ENCODE data around the gene CDKL5. TPM values are rescaled to one million over a fixed set of nuclear protein-coding genes. Genes with fewer than 3 reads are reported as not detected.

The CDKL5 gene
- total and polyA plus RNA-seq, 2 experiments from 2014 or later = 7.5 to 13.7 TPM

- TF ChIP-seq ZNF462 (CRISPR knock-in tag; IDR thresholded peaks at IDR 0.05) (no peak), STAT1 (IDR thresholded peaks at IDR 0.05; ENCODE audit: unreplicated experiment) (no peak), NANOG (IDR thresholded peaks at IDR 0.05; ENCODE audit: borderline replicate concordance) (no peak), CREB1 (CRISPR knock-in tag; IDR thresholded peaks at IDR 0.05; ENCODE audit: low read depth) (no peak), CTCF (conservative IDR thresholded peaks at IDR 0.05; ENCODE audit: low read depth in 2 of 2) (no peak)
Observed at GRCh38 chrX:18537068-18537467, 111.7 kb downstream of the CDKL5 start (continued).

GRCh38 chrX:18537524-18537923 is 112.1 kb downstream of the CDKL5 start:
- Histone ChIP-seq H3K4me3 (no peak overlapping the region), H3F3A (replicated peaks; ENCODE audit: low read depth) (no peaks in the 10 kb centered on the region), H3K4me1 (ENCODE audit: insufficient read depth) (0 out of 2 replicates have a peak, but pooled peaks cover 6% of the 10 kb centered on the region), H3K27ac (ENCODE audit: low read depth) (no peak overlapping the region), H3K79me2 (replicated peaks; ENCODE audit: insufficient read depth) (peaks cover 7% of the 10 kb centered on the region; the same call in 1 of the 2 replicates), H4K20me1 (replicated peaks; ENCODE audit: insufficient read depth) (no peaks in the 10 kb centered on the region; the same call in none of the 2 replicates), H2AFZ (no peak overlapping the region), H3K27me3 (ENCODE audit: insufficient read depth) (no peaks in the 10 kb centered on the region), H3K4me2 (no peak overlapping the region), H3K36me3 (ENCODE audit: insufficient read depth) (no peaks in the 10 kb centered on the region), H3K9me2 (ENCODE audit: insufficient read depth) (no peaks in the 10 kb centered on the region)
- peaks cover 30% of the 10 kb centered on the region for H3K4me1 Mint-ChIP-seq
- DNase-seq (ENCODE audit: low spot score) = no peak
- H3K27ac Mint-ChIP-seq = no peak overlapping the region
- ATAC-seq = no peak
- H3K4me3 Mint-ChIP-seq = no peak overlapping the region
- H3K9me3 Mint-ChIP-seq = no peaks in the 10 kb centered on the region
- no peaks in the 10 kb centered on the region for H3K36me3 Mint-ChIP-seq (ENCODE audit: low read depth)
- H3K27me3 Mint-ChIP-seq (ENCODE audit: insufficient read depth, low read depth, poor library complexity) = no peaks in the 10 kb centered on the region
- TF ChIP-seq NANOG (IDR thresholded peaks at IDR 0.05; ENCODE audit: borderline replicate concordance) (no peak), POLR2AphosphoS5 (IDR thresholded peaks at IDR 0.05; ENCODE audit: low read depth) (no peak), JUNB (IDR thresholded peaks at IDR 0.05; ENCODE audit: unreplicated experiment) (no peak), ETS1 (IDR thresholded peaks at IDR 0.05) (no peak), ZNF114 (CRISPR knock-in tag; IDR thresholded peaks at IDR 0.05) (no peak), STAT1 (IDR thresholded peaks at IDR 0.05; ENCODE audit: unreplicated experiment) (no peak), EZH2phosphoT487 (IDR thresholded peaks at IDR 0.05; ENCODE audit: unreplicated experiment) (no peak), REST (IDR thresholded peaks at IDR 0.05; ENCODE audit: unreplicated experiment) (no peak), EZH2 (IDR thresholded peaks at IDR 0.05; ENCODE audit: low read depth, unreplicated experiment) (no peak)

All from GM23338 (cell line).